GM23338 (cell line): ENCODE data around the gene REPIN1. TPM values are rescaled to one million over a fixed set of nuclear protein-coding genes. Genes with fewer than 3 reads are reported as not detected.

ENCODE experiments used
- ATAC-seq: fragments of 200-7000 bp; cut with Tn5 transposase; 3 replicates; pipeline ENCODE4 v1.9.1; 2020
- DNase-seq: peaks from one replicate; pipeline ENCODE4 v3.0.0-alpha.2; 2015; ENCODE audit warnings: low spot score
- H2AFZ ChIP-seq: fragments of 200-600 bp; sonication (generic); 2 replicates; pipeline ENCODE4 v1.8.0; 2016; ENCODE audit warnings: antibody characterized with exemption, mild to moderate bottlenecking, moderate library complexity
- H3F3A ChIP-seq: fragments of 200-600 bp; sonication (generic); replicated peaks from 2 replicates; pipeline ENCODE4 v1.8.0; 2017; ENCODE audit warnings: antibody characterized with exemption, mixed run types, low read depth
- H3K27ac ChIP-seq: fragments of 200-600 bp; sonication (generic); 2 replicates; pipeline ENCODE4 v1.6.1; 2016; ENCODE audit warnings: low read depth
- H3K27me3 ChIP-seq: fragments of 200-600 bp; sonication (generic); 2 replicates; pipeline ENCODE4 v1.8.0; 2016; ENCODE audit warnings: mild to moderate bottlenecking, mixed run types, moderate library complexity; ENCODE audit not compliant: insufficient read depth
- H3K36me3 ChIP-seq: fragments of 200-600 bp; sonication (generic); 2 replicates; pipeline ENCODE4 v1.8.0; 2016; ENCODE audit warnings: mild to moderate bottlenecking; ENCODE audit not compliant: insufficient read depth
- H3K4me1 ChIP-seq: fragments of 200-600 bp; sonication (generic); 2 replicates; pipeline ENCODE4 v1.8.0; 2016; ENCODE audit warnings: mild to moderate bottlenecking, moderate library complexity; ENCODE audit not compliant: insufficient read depth
- H3K4me2 ChIP-seq: fragments of 200-600 bp; sonication (generic); 2 replicates; pipeline ENCODE4 v1.7.1; 2017; ENCODE audit warnings: mixed run types
- H3K4me3 ChIP-seq: fragments of 200-600 bp; sonication (generic); 2 replicates; pipeline ENCODE4 v1.6.1; 2016; ENCODE audit warnings: mixed run types
- H3K79me2 ChIP-seq: fragments of 200-600 bp; sonication (generic); replicated peaks from 2 replicates; pipeline ENCODE4 v1.8.0; 2017; ENCODE audit warnings: mild to moderate bottlenecking; ENCODE audit not compliant: insufficient read depth
- H3K9me2 ChIP-seq: fragments of 200-600 bp; sonication (generic); 2 replicates; pipeline ENCODE4 v1.8.0; 2017; ENCODE audit not compliant: insufficient read depth
- H4K20me1 ChIP-seq: fragments of 200-600 bp; sonication (generic); replicated peaks from 2 replicates; pipeline ENCODE4 v1.8.0; 2017; ENCODE audit warnings: mild to moderate bottlenecking; ENCODE audit not compliant: insufficient read depth
- H3K27ac Mint-ChIP-seq: 2 replicates; pipeline ENCODE4 v1.8.0; 2020; ENCODE audit warnings: inconsistent platforms, mild to moderate bottlenecking, moderate library complexity, mixed read lengths
- H3K27me3 Mint-ChIP-seq: 3 replicates; pipeline ENCODE4 v1.8.0; 2022; ENCODE audit warnings: low read depth, mild to moderate bottlenecking, moderate library complexity, mixed read lengths, inconsistent platforms; ENCODE audit not compliant: insufficient read depth, poor library complexity
- H3K36me3 Mint-ChIP-seq: 3 replicates; pipeline ENCODE4 v1.8.0; 2021; ENCODE audit warnings: low read depth, mild to moderate bottlenecking, inconsistent platforms, moderate library complexity, mixed read lengths
- H3K4me1 Mint-ChIP-seq: 3 replicates; pipeline ENCODE4 v1.8.0; 2020; ENCODE audit warnings: mild to moderate bottlenecking, inconsistent platforms, mixed read lengths
- H3K4me3 Mint-ChIP-seq: 3 replicates; pipeline ENCODE4 v1.8.0; 2021; ENCODE audit warnings: moderate library complexity, mild to moderate bottlenecking, inconsistent platforms, mixed read lengths
- H3K9me3 Mint-ChIP-seq: 3 replicates; pipeline ENCODE4 v1.8.0; 2020; ENCODE audit warnings: moderate library complexity, mild to moderate bottlenecking, inconsistent platforms, mixed read lengths
- EZH2 ChIP-seq: fragments of 200-600 bp; sonication (generic); IDR thresholded peaks from one replicate; pipeline ENCODE4 v1.8.0; 2017; ENCODE audit warnings: antibody characterized with exemption, mild to moderate bottlenecking, low read depth; ENCODE audit not compliant: unreplicated experiment
- EZH2phosphoT487 ChIP-seq: fragments of 200-600 bp; sonication (generic); IDR thresholded peaks from one replicate; pipeline ENCODE4 v1.8.1; 2018; ENCODE audit warnings: antibody characterized with exemption; ENCODE audit not compliant: unreplicated experiment
- JUNB ChIP-seq: IDR thresholded peaks from one replicate; pipeline ENCODE4 v1.6.1; 2016; ENCODE audit warnings: antibody characterized with exemption; ENCODE audit not compliant: unreplicated experiment
- NANOG ChIP-seq: IDR thresholded peaks from 2 replicates; pipeline ENCODE4 v1.6.1; 2016; ENCODE audit warnings: antibody characterized with exemption, borderline replicate concordance
- POLR2AphosphoS5 ChIP-seq: IDR thresholded peaks from 2 replicates; pipeline ENCODE4 v1.6.1; 2016; ENCODE audit warnings: antibody characterized with exemption, low read depth
- STAT1 ChIP-seq: IDR thresholded peaks from one replicate; pipeline ENCODE4 v1.6.1; 2016; ENCODE audit warnings: antibody characterized with exemption; ENCODE audit not compliant: unreplicated experiment
- polyA plus RNA-seq: library from polyadenylated mRNA; unstranded; fragments of >200 nt; fragmentation: Nextera tagmentation; extraction: Ambion mirVana; gene quantifications from 2 replicates; pipeline ENCODE4 v1.2.1, GENCODE V29; 2016
- total RNA-seq: library from RNA; depleted of rRNA; stranded (reverse); fragments of >200 nt; shearing (Covaris generic); gene quantifications from 2 replicates; pipeline ENCODE4 v1.2.3, GENCODE V29; 2014
- TF ChIP-seq, protein P1 (sequence below): IDR thresholded peaks from 2 replicates; pipeline ENCODE4 v1.6.1; 2016; ENCODE audit warnings: antibody characterized with exemption
- TF ChIP-seq, protein P2 (sequence below): fragments of 250-450 bp; sonication (Bioruptor Pico); IDR thresholded peaks from 2 replicates; pipeline ENCODE4 v1.5.0; 2020; ENCODE audit warnings: mild to moderate bottlenecking, moderate library complexity

The REPIN1 gene
- total and polyA plus RNA-seq, 2 experiments from 2014 or later, result 29.8 to 156 TPM

DNA sequence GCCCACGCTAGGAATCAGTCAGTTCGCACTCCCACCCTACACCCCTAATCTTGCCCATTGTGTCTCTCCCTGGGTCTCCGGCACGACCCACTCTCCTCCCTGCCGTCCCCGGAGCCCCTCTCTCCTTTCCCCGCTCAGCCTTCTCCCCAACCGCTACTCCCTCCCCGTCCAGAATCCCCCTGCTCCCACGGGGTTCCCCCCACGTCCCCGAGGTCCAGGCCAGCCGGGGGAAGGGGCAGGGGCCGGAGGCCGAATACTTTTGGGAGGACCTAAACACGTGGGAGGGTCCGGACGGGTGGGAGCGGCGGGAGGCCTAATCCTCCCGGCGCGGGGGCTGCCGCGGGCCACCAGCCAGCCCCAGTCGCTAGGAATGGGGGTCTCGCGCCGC, 27.8 kb upstream of the REPIN1 start:
- Mint-ChIP-seq H3K9me3 (peaks cover 25% of the 10 kb centered on the region), H3K27ac (no peak overlapping the region), H3K4me1 (peaks cover 57% of the 10 kb centered on the region), H3K4me3 (peak overlapping the region; percentile 93), H3K36me3 (peaks cover 48% of the 10 kb centered on the region), H3K27me3 (peaks cover 37% of the 10 kb centered on the region)
- H3K4me3 ChIP-seq, result peak overlapping the region; percentile 93
- H3K27ac ChIP-seq, result no peak overlapping the region
- no peaks in the 10 kb centered on the region; the same call in 1 of the 2 replicates for H4K20me1 ChIP-seq
- H2AFZ ChIP-seq, result peak overlapping the region; percentile 90
- DNase-seq (no peak), ATAC-seq (peak; percentile 12)
- H3K9me2 ChIP-seq, result no peaks in the 10 kb centered on the region
- H3K4me1 ChIP-seq, result peaks cover 38% of the 10 kb centered on the region
- peaks cover 28% of the 10 kb centered on the region for H3K79me2 ChIP-seq
- peaks cover 19% of the 10 kb centered on the region for H3F3A ChIP-seq
- peaks cover 4% of the 10 kb centered on the region; the same call in 1 of the 2 replicates for H3K36me3 ChIP-seq
- H3K27me3 ChIP-seq, result peaks cover 28% of the 10 kb centered on the region
- H3K4me2 ChIP-seq, result peak overlapping the region; percentile 94
- no peak for TF ChIP-seq JUNB
- TF ChIP-seq EZH2phosphoT487, result no peak
- TF ChIP-seq NANOG, result no peak
- TF ChIP-seq, protein P1, sequence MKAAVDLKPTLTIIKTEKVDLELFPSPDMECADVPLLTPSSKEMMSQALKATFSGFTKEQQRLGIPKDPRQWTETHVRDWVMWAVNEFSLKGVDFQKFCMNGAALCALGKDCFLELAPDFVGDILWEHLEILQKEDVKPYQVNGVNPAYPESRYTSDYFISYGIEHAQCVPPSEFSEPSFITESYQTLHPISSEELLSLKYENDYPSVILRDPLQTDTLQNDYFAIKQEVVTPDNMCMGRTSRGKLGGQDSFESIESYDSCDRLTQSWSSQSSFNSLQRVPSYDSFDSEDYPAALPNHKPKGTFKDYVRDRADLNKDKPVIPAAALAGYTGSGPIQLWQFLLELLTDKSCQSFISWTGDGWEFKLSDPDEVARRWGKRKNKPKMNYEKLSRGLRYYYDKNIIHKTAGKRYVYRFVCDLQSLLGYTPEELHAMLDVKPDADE, result no peak
- no peak for TF ChIP-seq EZH2
- no peak for TF ChIP-seq POLR2AphosphoS5
- TF ChIP-seq, protein P2, sequence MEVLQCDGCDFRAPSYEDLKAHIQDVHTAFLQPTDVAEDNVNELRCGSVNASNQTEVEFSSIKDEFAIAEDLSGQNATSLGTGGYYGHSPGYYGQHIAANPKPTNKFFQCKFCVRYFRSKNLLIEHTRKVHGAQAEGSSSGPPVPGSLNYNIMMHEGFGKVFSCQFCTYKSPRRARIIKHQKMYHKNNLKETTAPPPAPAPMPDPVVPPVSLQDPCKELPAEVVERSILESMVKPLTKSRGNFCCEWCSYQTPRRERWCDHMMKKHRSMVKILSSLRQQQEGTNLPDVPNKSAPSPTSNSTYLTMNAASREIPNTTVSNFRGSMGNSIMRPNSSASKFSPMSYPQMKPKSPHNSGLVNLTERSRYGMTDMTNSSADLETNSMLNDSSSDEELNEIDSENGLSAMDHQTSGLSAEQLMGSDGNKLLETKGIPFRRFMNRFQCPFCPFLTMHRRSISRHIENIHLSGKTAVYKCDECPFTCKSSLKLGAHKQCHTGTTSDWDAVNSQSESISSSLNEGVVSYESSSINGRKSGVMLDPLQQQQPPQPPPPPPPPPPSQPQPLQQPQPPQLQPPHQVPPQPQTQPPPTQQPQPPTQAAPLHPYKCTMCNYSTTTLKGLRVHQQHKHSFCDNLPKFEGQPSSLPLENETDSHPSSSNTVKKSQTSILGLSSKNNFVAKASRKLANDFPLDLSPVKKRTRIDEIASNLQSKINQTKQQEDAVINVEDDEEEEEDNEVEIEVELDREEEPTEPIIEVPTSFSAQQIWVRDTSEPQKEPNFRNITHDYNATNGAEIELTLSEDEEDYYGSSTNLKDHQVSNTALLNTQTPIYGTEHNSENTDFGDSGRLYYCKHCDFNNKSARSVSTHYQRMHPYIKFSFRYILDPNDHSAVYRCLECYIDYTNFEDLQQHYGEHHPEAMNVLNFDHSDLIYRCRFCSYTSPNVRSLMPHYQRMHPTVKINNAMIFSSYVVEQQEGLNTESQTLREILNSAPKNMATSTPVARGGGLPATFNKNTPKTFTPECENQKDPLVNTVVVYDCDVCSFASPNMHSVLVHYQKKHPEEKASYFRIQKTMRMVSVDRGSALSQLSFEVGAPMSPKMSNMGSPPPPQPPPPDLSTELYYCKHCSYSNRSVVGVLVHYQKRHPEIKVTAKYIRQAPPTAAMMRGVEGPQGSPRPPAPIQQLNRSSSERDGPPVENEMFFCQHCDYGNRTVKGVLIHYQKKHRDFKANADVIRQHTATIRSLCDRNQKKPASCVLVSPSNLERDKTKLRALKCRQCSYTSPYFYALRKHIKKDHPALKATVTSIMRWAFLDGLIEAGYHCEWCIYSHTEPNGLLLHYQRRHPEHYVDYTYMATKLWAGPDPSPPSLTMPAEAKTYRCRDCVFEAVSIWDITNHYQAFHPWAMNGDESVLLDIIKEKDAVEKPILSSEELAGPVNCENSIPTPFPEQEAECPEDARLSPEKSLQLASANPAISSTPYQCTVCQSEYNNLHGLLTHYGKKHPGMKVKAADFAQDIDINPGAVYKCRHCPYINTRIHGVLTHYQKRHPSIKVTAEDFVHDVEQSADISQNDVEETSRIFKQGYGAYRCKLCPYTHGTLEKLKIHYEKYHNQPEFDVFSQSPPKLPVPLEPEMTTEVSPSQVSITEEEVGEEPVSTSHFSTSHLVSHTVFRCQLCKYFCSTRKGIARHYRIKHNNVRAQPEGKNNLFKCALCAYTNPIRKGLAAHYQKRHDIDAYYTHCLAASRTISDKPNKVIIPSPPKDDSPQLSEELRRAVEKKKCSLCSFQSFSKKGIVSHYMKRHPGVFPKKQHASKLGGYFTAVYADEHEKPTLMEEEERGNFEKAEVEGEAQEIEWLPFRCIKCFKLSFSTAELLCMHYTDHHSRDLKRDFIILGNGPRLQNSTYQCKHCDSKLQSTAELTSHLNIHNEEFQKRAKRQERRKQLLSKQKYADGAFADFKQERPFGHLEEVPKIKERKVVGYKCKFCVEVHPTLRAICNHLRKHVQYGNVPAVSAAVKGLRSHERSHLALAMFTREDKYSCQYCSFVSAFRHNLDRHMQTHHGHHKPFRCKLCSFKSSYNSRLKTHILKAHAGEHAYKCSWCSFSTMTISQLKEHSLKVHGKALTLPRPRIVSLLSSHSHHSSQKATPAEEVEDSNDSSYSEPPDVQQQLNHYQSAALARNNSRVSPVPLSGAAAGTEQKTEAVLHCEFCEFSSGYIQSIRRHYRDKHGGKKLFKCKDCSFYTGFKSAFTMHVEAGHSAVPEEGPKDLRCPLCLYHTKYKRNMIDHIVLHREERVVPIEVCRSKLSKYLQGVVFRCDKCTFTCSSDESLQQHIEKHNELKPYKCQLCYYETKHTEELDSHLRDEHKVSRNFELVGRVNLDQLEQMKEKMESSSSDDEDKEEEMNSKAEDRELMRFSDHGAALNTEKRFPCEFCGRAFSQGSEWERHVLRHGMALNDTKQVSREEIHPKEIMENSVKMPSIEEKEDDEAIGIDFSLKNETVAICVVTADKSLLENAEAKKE (CRISPR knock-in tag), result no peak
- no peak for TF ChIP-seq STAT1
